Measurements from ENCODE around the gene SEL1L3.

Gene SEL1L3

GRCh38 chr4:25710637-25711036, 152.2 kb downstream of the SEL1L3 start:
- no peak for TF ChIP-seq CTCF (conservative IDR thresholded peaks at IDR 0.05; ENCODE audit: control insufficient read depth, insufficient read depth, low read depth, low read length)
- no peak for DNase-seq (ENCODE audit: low read depth)
- no peak overlapping the region for H3K4me3 ChIP-seq (ENCODE audit: control insufficient read depth, low read depth, low read length)

GRCh38 chr4:25704516-25704915, 158.3 kb downstream of the SEL1L3 start:
- TF ChIP-seq CTCF (conservative IDR thresholded peaks at IDR 0.05; ENCODE audit: control insufficient read depth, insufficient read depth, low read depth, low read length), result no peak
- H3K4me3 ChIP-seq (ENCODE audit: control insufficient read depth, low read depth, low read length), result no peak overlapping the region
- no peak for DNase-seq (ENCODE audit: low read depth)

GRCh38 chr4:25703731-25704388, 158.9 kb downstream of the SEL1L3 start:
- no peak for TF ChIP-seq CTCF (conservative IDR thresholded peaks at IDR 0.05; ENCODE audit: control insufficient read depth, insufficient read depth, low read depth, low read length)
- peak; percentile 23 for DNase-seq (ENCODE audit: low read depth)
- H3K4me3 ChIP-seq (ENCODE audit: control insufficient read depth, low read depth, low read length), result no peak overlapping the region

GRCh38 chr4:25702848-25703247, 159.9 kb downstream of the SEL1L3 start:
- no peak overlapping the region for H3K4me3 ChIP-seq (ENCODE audit: control insufficient read depth, low read depth, low read length)
- peak; percentile 80 for DNase-seq (ENCODE audit: low read depth)
- no peak for TF ChIP-seq CTCF (conservative IDR thresholded peaks at IDR 0.05; ENCODE audit: control insufficient read depth, insufficient read depth, low read depth, low read length)

- no peak overlapping the region for H3K4me3 ChIP-seq (ENCODE audit: control insufficient read depth, low read depth, low read length)
- TF ChIP-seq CTCF (conservative IDR thresholded peaks at IDR 0.05; ENCODE audit: control insufficient read depth, insufficient read depth, low read depth, low read length), result no peak
- DNase-seq (ENCODE audit: low read depth), result no peak
These were observed 162.1 kb downstream of the SEL1L3 start for GRCh38 chr4:25700661-25701060.

- TF ChIP-seq CTCF (conservative IDR thresholded peaks at IDR 0.05; ENCODE audit: control insufficient read depth, insufficient read depth, low read depth, low read length), result no peak
- H3K4me3 ChIP-seq (ENCODE audit: control insufficient read depth, low read depth, low read length), result no peak overlapping the region
- DNase-seq (ENCODE audit: low read depth), result no peak
These were observed 165.3 kb downstream of the SEL1L3 start for GRCh38 chr4:25697516-25697915.

All from fibroblast of mammary gland (primary cell).